KMS-11 (cell line): ENCODE data around the gene ECM2.

Experiments used
- H2AFZ ChIP-seq: fragments of 200-600 bp; sonication (generic); 2 replicates; pipeline ENCODE4 v1.6.1; 2016; ENCODE audit warnings: antibody characterized with exemption, mixed run types, low read depth
- H3K27ac ChIP-seq: fragments of 200-600 bp; sonication (generic); 2 replicates; pipeline ENCODE4 v1.6.1; 2016; ENCODE audit warnings: mild to moderate bottlenecking, mixed run types
- H3K27me3 ChIP-seq: fragments of 200-600 bp; sonication (generic); 2 replicates; pipeline ENCODE4 v1.6.1; 2017; ENCODE audit warnings: mild to moderate bottlenecking, low read depth, mixed run types, moderate library complexity; ENCODE audit not compliant: insufficient read depth
- H3K36me3 ChIP-seq: fragments of 200-600 bp; sonication (generic); 2 replicates; pipeline ENCODE4 v1.6.1; 2017; ENCODE audit warnings: mild to moderate bottlenecking, mixed run types; ENCODE audit not compliant: insufficient read depth
- H3K4me1 ChIP-seq: fragments of 200-600 bp; sonication (generic); 2 replicates; pipeline ENCODE4 v1.6.1; 2016; ENCODE audit warnings: mild to moderate bottlenecking, low read depth, mixed run types; ENCODE audit not compliant: poor library complexity, severe bottlenecking
- H3K4me2 ChIP-seq: fragments of 200-600 bp; sonication (generic); 2 replicates; pipeline ENCODE4 v1.7.0; 2016; ENCODE audit warnings: mild to moderate bottlenecking, mixed run types
- H3K4me3 ChIP-seq: fragments of 200-600 bp; sonication (generic); IDR thresholded peaks from 2 replicates; pipeline ENCODE4 v1.6.1; 2017; ENCODE audit warnings: low read depth, low read length, mixed read lengths; ENCODE audit not compliant: insufficient read depth
- H3K79me2 ChIP-seq: fragments of 200-600 bp; sonication (generic); 2 replicates; pipeline ENCODE4 v1.6.1; 2016; ENCODE audit warnings: low read depth, mixed run types; ENCODE audit not compliant: insufficient read depth
- H3K9ac ChIP-seq: fragments of 200-600 bp; sonication (generic); 2 replicates; pipeline ENCODE4 v1.6.1; 2016; ENCODE audit warnings: mild to moderate bottlenecking, mixed run types
- H4K20me1 ChIP-seq: fragments of 200-600 bp; sonication (generic); 2 replicates; pipeline ENCODE4 v1.6.1; 2016; ENCODE audit warnings: mild to moderate bottlenecking, mixed run types; ENCODE audit not compliant: insufficient read depth
- TF ChIP-seq, protein P1 (sequence below): fragments of 200-600 bp; sonication (generic); conservative IDR thresholded peaks from 2 replicates; pipeline ENCODE4 v1.6.1; 2017; ENCODE audit warnings: low read depth, mild to moderate bottlenecking, antibody characterized with exemption, low read length, moderate library complexity, mixed read lengths

Gene ECM2

DNA sequence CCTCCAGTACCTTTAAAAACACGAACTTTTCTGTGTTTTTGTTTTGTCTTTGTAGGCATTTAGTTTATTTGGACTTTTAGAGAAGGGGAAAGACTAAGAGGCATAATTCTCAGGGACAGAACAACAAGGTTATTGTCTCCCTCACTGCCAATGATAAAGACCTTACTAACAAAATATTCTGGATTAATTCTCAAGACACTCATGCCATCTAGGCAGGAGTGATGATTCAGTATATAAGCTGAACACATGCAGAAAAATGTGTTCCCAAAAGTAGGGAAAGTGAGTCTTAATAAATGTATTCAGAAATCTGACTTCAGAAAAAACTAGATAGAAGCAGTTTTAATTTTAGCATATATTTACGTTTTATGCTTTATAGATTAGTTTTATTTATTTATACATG lies 36.1 kb downstream of the ECM2 start:
- Histone ChIP-seq H3K36me3 (no peaks in the 10 kb centered on the region), H3K4me1 (peaks cover 12% of the 10 kb centered on the region), H3K27me3 (no peaks in the 10 kb centered on the region), H3K9ac (no peak overlapping the region), H3K79me2 (no peaks in the 10 kb centered on the region), H4K20me1 (no peaks in the 10 kb centered on the region), H3K27ac (no peak overlapping the region), H2AFZ (no peak overlapping the region), H3K4me3 (no peak overlapping the region), H3K4me2 (no peak overlapping the region)
- TF ChIP-seq, protein P1, sequence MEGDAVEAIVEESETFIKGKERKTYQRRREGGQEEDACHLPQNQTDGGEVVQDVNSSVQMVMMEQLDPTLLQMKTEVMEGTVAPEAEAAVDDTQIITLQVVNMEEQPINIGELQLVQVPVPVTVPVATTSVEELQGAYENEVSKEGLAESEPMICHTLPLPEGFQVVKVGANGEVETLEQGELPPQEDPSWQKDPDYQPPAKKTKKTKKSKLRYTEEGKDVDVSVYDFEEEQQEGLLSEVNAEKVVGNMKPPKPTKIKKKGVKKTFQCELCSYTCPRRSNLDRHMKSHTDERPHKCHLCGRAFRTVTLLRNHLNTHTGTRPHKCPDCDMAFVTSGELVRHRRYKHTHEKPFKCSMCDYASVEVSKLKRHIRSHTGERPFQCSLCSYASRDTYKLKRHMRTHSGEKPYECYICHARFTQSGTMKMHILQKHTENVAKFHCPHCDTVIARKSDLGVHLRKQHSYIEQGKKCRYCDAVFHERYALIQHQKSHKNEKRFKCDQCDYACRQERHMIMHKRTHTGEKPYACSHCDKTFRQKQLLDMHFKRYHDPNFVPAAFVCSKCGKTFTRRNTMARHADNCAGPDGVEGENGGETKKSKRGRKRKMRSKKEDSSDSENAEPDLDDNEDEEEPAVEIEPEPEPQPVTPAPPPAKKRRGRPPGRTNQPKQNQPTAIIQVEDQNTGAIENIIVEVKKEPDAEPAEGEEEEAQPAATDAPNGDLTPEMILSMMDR = no peak

DNA sequence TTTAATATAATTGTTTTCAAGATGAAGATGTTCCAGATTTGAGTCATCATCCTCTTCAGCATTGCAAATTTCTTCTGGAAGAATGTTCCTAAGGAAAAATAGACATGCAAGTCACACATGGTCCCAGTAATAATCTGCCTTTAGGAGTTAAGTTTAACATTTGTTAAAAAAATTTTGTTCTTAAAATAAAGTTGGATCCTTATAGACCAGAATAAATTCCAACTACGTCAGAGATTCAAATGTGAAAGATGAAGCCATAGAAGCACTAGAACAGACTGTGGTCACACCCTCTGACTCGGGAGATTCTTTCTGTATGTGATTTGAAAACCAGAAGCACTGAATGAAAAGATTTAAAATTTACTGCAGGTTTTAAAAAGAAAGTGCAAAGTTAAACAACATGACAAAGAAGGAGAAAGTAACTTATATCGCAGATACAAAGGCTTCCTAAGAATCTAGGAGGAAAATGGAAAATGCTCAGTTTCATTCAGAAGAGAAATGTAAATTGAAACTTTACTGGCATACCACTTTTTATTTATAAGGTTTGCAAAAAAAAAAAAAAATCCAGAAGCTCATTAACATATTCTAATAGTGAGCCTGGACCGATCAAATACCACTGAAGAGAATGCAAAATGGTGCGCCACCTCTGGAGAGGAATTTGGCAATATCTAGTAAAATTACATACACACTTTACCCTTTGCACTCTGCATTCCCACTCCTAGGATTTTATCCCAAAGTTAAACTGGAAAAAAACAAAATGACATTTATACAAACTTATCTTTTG lies 39.2 kb downstream of the ECM2 start:
- Histone ChIP-seq H3K4me1 (peaks cover 17% of the 10 kb centered on the region), H3K27me3 (no peaks in the 10 kb centered on the region), H3K36me3 (no peaks in the 10 kb centered on the region), H3K4me3 (no peak overlapping the region), H2AFZ (no peak overlapping the region), H3K9ac (no peak overlapping the region), H4K20me1 (no peaks in the 10 kb centered on the region), H3K27ac (no peak overlapping the region), H3K4me2 (no peak overlapping the region), H3K79me2 (no peaks in the 10 kb centered on the region)
- TF ChIP-seq, protein P1 = no peak

DNA sequence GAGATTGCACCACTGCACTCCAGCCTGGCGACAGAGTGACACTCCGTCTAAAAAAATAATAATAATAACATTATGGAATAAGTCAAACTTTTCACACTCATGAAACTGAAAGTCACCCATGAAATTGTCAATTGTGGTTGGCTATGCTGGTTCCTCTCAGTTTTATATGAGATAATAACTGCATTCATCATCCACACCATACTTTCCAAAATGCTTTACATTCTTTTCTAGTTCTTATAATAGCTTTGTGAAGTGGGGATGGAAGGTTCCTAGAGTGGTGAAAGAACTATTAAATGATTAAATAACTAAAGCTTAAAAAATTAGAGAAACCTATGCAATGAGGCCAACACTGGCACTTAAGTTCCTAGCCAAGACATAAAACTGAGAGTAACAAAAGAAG lies 40.9 kb downstream of the ECM2 start:
- Histone ChIP-seq H3K4me2 (no peak overlapping the region; the same call in 1 of the 2 replicates), H3K4me3 (no peak overlapping the region), H2AFZ (no peak overlapping the region), H3K4me1 (peaks cover 17% of the 10 kb centered on the region), H3K27ac (no peak overlapping the region), H3K27me3 (no peaks in the 10 kb centered on the region), H3K79me2 (no peaks in the 10 kb centered on the region), H4K20me1 (no peaks in the 10 kb centered on the region; the same call in 1 of the 2 replicates), H3K36me3 (no peaks in the 10 kb centered on the region), H3K9ac (no peak overlapping the region)
- TF ChIP-seq, protein P1 = no peak

DNA sequence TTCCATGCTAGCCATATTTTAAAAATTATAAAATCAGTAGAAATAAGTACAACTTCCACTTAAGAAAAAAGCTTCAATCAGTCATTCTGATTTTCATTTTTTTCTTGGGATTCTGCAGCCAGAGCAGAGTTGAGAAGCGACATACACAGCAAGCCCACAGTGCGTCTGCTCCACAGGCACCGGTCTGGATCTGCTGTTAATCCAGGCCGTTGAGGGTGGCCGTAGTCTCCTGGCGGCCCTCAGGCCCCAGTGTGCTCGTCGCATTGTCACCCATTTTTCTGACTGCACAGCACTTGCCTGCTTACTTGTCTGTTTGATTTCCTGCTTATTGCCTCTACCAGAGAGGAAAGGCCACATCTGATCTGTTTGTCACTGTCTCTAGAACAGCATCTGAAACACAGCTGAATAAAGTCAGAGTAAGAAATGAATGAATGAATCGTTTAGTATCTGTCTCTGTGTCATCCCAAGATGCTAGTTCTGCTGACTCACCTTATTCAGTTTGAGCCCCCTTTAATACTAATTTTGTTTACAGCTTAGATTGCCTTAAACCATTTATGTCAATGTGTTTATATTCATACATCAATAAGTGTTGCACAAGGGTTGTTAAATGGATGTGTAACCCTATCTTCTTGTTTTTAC lies 41.9 kb downstream of the ECM2 start:
- Histone ChIP-seq H3K4me1 (peaks cover 17% of the 10 kb centered on the region), H3K36me3 (no peaks in the 10 kb centered on the region), H3K9ac (no peak overlapping the region), H3K79me2 (no peaks in the 10 kb centered on the region), H4K20me1 (no peaks in the 10 kb centered on the region; the same call in 1 of the 2 replicates), H2AFZ (no peak overlapping the region), H3K4me2 (no peak overlapping the region), H3K27me3 (no peaks in the 10 kb centered on the region), H3K27ac (no peak overlapping the region), H3K4me3 (no peak overlapping the region)
- TF ChIP-seq, protein P1 = no peak
